HG02885 (cell line): ENCODE measurements around the gene SRI.
"Not testable (repeated sequence)": the region's sequence is repeated elsewhere in the genome, so short reads cannot be mapped to it uniquely, and the experiment has no call there.

Experiments used
- ATAC-seq: cut with Tn5 transposase; IDR thresholded peaks from one replicate; pipeline ENCODE4 v1.9.1; 2021; ENCODE audit warnings: mild to moderate bottlenecking; ENCODE audit not compliant: unreplicated experiment, poor library complexity

SRI gene, protein sequence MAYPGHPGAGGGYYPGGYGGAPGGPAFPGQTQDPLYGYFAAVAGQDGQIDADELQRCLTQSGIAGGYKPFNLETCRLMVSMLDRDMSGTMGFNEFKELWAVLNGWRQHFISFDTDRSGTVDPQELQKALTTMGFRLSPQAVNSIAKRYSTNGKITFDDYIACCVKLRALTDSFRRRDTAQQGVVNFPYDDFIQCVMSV

DNA sequence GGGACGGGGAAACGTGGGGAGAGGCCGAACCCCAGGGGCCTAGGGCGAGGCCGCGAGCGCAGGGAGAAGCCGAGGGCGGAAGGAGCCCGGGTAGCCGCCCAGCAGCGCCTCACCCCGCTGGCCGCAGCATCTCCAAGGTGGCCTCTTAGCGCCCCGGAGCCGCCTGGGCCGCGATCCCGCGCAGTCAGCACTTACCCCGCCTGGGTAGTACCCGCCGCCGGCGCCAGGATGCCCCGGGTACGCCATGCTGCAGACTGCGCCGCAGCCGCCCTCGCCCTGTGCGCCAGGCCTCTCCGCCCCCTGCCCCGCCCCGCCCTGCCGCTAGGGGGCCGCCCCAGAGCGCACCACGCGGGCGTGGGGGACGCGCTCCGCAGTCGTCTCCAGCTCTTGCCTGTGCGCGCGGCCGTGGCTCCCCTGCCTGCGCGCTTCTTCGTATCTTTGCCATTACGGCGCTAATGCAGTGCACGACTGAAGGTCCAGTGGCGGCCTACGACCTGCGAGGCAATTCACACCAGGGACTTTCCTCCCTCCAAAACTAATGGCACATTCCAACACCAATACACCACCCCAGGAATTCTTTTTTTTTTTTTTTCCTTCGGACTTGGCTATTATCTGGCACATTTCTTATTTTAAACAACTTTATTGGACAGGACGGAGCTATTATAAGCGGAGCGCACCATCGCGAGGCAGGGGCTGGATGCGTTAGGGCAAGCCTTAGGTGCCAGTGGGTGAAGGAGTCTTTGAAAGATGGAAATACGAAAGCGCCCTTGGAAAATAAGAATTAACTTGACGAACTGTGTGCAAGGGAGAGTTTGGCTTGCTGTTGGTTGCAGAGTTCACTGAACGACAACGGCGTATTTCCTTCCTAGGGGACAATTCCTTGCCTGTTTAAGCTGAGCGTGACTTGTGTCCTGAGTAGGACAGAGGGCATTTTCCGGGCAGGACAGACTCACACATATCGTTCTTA, at the start of gene SRI:
Gene SRI (minus strand): TSS at position 258 of the 967 bp plus-strand sequence. CDS start 12 bp downstream, at position 246.
- peak; percentile 74 for ATAC-seq

DNA sequence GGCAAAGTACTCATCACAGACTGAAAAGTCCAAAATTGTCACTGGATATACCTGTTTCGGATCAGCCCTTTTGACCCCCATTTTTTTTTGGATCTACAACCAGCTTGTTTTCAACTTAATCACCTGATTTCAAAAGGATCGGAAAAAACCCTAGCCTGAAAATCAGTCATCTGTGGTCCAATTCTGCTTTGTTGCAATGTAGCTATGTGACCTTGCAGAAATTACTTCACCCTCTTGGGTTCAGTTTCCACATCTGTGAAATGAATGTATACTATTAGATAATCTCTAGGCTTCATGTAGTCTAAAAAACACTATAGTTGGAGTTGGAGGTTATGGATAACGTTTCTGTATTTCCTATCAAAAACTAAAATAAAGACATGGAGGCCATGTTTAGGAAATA, 49.7 kb upstream of the SRI start:
- no peak for ATAC-seq

DNA sequence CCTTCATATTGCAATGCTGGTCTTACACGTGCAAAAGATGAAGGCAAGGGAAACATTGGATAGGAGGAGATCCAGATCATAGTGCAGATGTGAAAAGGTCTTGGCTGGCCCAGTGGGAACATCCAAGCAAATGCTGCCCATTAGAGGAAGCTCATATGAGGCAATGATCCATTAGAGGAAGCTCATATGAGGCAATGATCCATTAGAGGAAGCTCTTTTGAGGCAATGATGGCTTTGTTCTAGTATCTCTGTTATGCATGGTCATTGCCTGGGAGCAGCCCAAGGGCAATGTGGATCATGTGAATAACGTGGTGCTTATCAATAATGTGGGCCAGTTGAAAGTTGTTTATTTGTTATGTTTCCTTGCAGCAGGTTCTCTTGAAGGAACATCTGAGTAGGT, 49.0 kb upstream of the SRI start:
- ATAC-seq: no peak

DNA sequence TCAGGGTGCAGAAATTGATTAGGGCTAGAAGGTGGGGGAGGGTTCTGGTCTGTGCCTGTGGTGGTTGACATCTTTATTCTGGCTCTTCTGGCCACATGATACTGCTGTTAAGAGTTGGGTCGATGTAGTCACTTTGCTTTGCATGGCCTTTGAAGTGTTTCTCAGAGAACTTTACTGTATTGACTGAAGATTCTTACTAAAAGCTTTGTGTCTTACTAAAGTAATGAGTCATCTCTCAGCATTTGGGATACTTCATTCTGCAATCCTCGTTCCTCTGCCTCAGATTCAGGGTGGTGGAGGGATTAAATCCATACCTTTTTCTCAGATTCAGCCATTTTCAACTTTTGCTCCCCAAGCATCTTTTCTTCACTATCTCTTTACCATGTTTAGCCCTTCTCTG, 48.2 kb upstream of the SRI start:
- ATAC-seq: no peak

DNA sequence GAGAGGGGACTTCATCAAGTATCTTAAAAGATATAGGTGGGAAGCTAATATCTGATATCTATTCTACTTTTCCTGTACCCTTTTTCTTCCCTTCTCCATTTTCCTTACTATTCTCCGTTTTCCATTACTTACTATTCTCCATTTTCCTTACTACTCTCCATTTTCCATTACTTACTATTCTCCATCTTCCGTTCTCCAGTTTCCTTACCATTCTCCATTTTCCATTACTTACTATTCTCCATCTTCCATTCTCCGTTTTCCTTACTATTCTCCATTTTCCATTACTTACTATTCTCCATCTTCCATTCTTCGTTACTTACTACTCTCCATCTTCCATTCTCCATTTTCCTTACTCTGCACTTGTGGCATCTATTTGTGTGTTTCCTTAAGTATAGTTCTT, 47.6 kb upstream of the SRI start:
- no peak for ATAC-seq

DNA sequence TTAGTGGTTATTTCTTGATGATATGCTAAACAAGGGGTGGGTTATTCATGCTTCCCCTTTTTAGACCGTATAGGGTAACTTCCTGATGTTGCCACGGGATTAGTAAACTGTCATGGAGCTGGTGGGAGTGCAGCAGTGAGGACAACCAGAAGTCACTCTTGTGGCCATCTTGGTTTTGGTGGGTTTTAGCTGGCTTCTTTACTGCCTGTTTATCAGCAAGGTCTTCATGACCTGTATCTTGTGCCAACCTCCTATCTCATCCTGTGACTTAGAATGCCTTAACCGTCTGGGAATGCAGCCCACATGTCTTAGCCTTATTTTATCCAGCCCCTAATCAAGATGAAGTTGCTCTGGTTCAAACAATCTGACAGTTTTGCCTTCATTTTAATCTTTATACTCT, 45.1 kb upstream of the SRI start:
- not testable (repeated sequence) for ATAC-seq

DNA sequence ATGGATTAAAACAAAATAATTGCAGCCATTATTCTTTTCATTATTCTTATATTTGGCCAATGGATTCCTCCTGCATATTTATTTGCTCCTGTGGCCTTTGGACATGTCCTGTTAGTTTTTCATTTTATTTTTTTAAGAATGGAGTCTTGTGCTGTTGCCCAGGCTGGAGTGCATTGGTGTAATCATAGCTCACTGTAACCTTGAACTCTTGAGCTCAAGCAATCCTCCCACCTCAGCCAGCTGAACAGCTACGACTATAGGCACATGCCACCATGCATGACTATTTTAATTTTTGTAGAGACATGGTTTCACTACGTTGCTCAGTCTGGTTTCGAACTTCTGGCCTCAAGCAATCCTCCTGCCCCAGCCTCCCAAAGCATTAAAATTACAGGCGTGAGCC, 42.7 kb upstream of the SRI start:
- no peak for ATAC-seq

DNA sequence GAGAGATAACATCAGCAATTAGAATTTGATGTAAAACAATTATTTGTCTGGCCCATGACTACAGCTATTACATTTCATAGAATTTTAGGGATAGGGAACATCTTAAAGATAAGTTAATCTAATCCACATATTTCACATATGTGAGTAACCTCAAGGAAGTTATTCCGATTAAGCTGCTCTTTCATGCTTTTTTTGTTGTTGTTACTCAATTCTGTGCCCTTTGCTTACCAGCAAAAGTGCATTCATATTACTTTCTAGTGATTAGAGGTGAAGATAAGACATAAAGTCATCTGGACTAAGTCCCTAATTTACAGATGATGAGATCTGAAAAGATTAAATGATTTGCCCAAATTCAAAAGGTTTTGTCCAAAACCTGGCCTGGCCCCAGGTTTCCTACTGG, 40.9 kb upstream of the SRI start:
- no peak for ATAC-seq

DNA sequence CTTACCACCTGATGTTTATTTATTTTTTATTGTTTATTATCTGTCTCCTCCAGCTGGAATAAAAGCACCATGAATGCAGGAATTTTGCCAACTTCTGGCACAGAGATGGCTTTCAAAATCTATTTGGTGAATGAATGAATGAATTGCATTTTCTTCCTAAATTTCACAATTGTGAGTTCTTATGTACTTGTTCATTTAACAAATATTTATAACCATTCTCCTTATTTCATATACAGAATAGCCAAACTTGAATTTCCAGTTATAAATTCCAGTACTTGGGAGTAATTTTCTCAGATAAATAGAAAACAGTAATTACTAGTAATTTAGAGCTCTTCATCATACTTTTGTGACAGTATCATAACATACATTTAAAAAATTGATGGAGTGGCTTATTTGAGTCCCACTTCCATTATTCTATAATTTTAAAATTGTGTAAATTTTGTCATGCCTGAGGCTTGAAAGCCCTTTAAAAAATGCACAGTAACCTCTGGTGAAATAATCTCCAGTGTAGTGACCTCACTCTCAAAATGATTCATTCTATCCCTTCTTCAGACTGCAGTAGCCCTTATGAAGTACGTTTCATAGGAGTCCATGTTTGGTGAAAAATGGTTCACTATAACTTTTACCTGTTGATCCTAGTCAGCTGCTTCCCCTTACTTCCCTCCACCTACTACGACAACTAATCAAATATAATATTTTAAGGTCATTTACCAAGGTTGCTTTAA, 40.0 kb upstream of the SRI start:
- ATAC-seq: no peak

DNA sequence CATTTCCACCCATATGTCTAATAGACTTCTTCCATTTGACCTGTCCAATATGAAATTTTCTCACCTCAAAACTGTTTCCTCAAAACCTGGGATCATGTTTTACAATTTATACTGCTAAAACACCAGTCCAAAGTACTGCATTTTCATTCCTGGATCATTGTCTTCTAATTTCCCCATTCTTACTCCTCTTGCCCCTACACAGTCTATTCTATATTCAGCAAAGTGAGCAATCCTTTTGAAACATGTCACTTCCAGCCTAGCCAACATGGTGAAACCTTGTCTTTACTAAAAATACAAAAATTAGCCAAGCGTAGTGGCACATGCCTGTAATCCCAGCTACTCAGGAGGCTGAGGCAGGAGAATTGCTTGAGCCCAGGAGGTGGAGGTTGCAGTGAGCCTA, 38.5 kb upstream of the SRI start:
- not testable (repeated sequence) for ATAC-seq

DNA sequence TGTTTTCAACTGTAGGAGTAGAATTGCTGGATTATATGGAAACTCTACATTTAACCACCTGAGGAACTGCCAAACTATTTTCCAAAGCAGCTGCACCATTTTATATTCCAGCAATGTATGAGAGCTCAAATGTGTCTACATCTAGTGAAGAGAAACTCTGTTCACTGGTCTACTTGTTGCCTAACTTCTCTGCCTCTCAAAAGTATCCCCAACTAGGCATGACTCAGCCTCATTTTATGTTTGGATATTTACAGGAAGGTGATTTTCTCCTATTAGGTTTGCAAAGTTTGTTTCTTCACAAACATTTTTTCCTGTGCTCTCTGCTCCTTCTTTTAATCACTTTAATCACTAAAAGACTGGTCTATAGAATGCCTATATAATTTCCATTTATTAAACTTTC, 37.1 kb upstream of the SRI start:
- ATAC-seq: no peak

DNA sequence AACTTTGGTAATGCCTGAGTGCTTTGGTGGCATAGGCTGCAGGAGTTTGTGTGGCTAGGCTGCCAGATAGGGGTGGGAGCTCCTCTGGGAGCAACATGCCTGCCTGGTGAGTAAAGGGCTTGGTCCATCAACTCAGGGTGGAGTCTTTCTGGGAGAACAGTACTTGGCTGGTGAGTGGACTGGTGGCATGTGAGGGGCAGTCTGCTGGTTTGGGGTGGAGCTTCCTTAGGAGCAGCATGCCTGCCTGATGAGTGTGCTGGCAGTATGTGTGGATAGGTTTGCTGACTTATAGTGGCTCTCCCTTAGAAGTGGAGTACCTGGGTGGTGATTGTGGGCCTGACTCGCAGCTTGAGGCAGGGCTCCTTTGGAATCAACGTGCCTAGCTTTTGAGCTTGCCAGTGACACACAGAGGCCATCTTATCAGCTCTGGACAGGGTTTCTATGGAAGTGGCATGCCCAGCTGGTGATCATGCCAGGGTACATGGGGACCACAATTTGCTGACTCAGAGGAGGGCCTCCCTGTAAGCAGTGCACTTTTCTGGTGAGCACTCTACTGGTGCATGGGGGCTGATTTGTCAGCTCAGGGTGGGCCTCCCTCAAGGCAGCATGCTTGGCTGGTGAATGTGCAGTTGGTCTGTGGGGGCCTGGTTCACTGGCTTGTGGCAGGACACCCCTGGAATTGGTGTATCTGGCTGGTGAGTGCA, 35.0 kb upstream of the SRI start:
- ATAC-seq: no peak

DNA sequence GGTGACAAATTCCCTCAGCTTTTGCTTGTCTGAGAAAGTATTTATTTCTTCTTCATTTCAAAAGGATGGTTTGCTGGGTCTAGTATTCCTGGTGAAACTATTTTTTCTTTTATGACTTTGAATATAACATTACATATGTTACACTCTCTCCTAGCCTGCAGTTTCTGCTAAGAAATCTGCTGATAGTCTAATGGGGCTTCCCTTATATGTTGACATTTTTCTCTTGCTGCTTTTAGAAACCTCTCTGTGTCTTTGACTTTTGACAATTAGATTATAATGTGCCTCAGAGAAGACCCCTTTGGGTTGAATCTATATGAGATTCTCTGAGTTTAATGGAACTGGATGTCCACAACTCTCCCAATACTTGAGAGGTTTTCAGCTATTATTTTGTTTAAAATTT, 33.8 kb upstream of the SRI start:
- ATAC-seq: no peak

DNA sequence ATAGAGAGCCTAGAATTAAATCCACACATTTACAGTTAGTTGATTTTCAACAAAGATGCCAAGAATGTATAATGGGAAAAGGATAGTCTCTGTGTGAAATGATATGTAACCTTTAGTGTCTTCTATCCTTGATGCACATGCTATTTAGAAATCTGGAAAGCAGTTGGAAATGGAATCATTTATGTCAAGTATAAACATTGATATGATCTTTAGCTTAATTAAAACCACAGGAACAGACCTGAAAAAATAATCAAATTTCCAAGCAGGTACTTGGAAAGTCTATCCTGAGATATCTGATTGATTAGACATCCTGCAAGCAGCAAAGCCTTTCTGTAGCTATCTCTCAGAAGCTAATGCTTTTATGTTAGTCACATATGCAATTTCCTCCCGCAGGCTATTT, 24.4 kb upstream of the SRI start:
- no peak for ATAC-seq

DNA sequence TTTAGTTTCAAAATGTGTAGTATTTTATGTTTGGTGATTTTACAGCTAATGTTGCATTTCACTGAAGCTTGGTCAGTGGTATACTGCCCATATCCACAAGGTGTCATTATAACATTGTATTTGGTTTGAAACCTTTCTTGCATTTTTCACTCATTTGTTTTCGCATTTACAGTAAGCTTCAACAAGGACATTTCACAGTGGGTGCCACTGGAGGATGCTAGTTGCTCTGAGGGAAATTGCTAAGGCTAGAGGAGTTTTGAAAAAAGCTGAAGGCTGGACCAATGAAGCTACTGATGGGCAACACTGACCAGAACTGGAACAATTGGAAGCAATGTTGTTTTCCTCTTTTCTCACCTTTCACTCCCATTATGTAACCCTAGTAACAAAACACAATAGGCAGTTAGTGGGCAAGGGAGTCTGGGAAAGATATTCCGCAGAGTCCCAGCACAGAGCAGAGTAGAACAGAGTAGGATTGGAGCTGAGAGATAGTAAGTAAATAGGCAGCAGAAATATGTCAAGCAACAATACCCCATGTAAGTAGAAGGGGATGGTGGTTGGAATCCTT, 23.6 kb upstream of the SRI start:
- ATAC-seq: peak; percentile 91

DNA sequence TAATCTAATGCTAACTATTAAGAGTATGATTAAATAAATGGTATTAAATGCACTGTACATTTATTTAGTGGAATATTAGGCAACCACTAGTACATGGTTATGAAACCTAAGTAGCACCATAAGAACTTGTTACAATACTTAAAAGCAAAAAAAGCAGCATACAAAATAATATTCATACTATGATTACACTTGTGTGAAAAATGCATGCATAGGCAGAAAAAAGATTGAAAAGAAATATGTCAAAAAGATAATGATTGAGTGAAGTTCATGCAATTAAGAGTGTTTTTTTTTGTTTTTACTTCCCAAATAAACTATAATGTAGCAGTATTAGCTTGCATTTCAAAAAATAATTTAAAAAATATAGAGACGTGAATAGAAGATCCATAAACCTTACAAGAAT, 20.0 kb upstream of the SRI start:
- ATAC-seq: no peak

DNA sequence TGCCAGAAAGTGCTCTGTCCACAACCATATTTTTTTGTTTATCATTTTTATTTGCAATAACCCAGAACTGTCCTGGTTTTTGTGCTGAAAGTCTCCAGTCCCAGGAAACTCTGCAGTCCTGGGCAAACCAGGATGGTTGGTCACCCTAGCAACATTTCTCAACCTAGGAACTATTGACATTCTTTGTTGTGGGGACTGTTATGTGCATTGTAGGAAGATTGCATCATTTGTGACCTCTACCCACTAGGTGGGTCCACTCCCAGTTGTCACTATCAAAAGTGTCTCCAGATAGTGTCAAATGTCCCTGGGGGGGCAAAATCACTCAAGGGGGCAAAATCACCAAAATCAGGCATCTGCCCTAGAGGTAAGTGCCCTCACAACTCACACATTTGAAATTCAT, 14.0 kb upstream of the SRI start:
- no peak for ATAC-seq

DNA sequence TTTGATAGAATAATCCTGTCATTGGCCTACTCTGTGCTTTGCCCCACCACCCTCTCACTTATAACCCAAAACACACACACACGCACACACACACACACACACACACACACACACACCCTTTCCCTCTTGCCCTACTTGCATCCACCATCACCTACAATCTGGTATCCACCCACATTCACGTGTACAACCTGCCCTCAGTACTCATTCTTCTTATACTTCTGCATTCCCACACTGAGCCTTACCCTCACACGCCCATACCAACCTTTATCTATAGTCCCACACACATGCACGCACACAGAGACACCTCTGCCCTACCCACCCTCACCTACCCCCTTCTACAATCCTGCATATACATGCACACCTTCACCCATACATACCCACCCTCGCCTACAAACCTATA, 10.8 kb upstream of the SRI start:
- no peak for ATAC-seq

DNA sequence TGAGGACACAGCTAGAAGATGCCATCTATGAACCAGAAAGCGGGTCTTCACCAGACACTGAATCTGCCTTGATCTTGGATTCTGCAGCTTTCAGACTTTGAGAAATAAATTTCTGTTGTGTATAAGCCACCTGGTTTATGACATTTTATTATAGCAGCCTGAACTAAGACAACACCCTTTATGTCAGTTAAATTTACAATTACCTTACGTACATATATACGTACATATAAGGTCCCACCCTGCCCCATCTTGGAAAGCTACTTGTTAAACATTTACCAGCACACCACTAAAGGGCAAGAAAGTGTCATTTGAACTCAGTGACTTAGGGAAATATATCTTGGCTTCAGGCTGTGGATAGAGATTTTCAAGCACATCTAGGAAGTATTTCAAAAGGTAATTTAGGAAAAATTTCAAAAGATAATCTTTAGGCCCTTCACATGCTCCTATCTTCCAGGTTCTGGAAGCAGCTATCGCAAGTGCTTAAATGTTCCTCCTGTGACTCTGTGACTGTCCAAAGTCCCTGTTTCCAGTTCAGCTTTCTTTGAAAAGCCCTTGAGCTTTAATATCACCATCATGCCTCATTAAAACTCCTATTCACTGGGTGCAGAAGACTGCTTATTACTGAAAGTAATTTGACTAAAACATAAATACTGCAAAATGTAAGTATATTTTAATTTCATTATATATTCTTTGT, 9.6 kb upstream of the SRI start:
- no peak for ATAC-seq
